HL-60 (cell line): ENCODE results near the gene NEU3.

Source experiments
- CTCF ChIP-seq: IDR thresholded peaks from one replicate; pipeline ENCODE4 v1.5.1; 2011; ENCODE audit warnings: low read length, control low read depth, inconsistent platforms; ENCODE audit not compliant: insufficient read depth
- REST ChIP-seq: IDR thresholded peaks from 2 replicates; pipeline ENCODE4 v1.6.1; 2012; ENCODE audit warnings: low read depth; ENCODE audit not compliant: insufficient replicate concordance

- TF ChIP-seq CTCF (no peak), REST (no peak)
These were observed 22.1 kb upstream of the NEU3 start for GRCh38 chr11:74966651-74967050.
